Activated B cell treated with CpG ODN at 0.5 μM for 24 hours (primary cell): ENCODE data around the gene ARRB1. TPM values are rescaled to one million over a fixed set of nuclear protein-coding genes. Genes with fewer than 3 reads are reported as not detected.

ENCODE experiments used
- ATAC-seq: fragments of 200-7000 bp; cut with Tn5 transposase; one replicate; pipeline ENCODE4 v1.10.0; 2021; ENCODE audit warnings: low read depth, mild to moderate bottlenecking, moderate library complexity
- CTCF ChIA-PET: fragments of 350-600 bp; sonication (Branson Sonifier 250); formaldehyde crosslinking; loops from one replicate; lab custom pipeline; 2021; ENCODE audit warnings: antibody characterized with exemption; lab: Charles Lee
- POLR2A ChIA-PET: fragments of 350-600 bp; sonication (Branson Sonifier 250); formaldehyde crosslinking; loops from one replicate; lab custom pipeline; 2021; ENCODE audit warnings: antibody characterized with exemption; lab: Charles Lee
- DNase-seq: peaks from one replicate; pipeline ENCODE4 v3.0.0; 2022
- H3K27ac Mint-ChIP-seq: one replicate; pipeline ENCODE4 v1.8.0; 2020; ENCODE audit warnings: mixed read lengths
- H3K27me3 Mint-ChIP-seq: one replicate; pipeline ENCODE4 v1.8.0; 2021; ENCODE audit warnings: mixed read lengths
- H3K36me3 Mint-ChIP-seq: one replicate; pipeline ENCODE4 v1.8.0; 2021; ENCODE audit warnings: low read depth, mixed read lengths
- H3K4me1 Mint-ChIP-seq: one replicate; pipeline ENCODE4 v1.8.0; 2021; ENCODE audit warnings: mixed read lengths
- H3K4me3 Mint-ChIP-seq: one replicate; pipeline ENCODE4 v1.8.0; 2020; ENCODE audit warnings: mild to moderate bottlenecking, mixed read lengths
- H3K9me3 Mint-ChIP-seq: one replicate; pipeline ENCODE4 v1.8.0; 2020; ENCODE audit warnings: mixed read lengths
- CTCF ChIP-seq: fragments of 200-600 bp; IDR thresholded peaks from one replicate; pipeline ENCODE4 v1.8.0; 2022; ENCODE audit warnings: antibody characterized with exemption, mild to moderate bottlenecking
- intact Hi-C: fragments of 100-400 bp; cut with micrococcal nuclease; formaldehyde crosslinking; loops from one replicate; pipeline ENCODE4 v1.15.1; 2024
- total RNA-seq: library from RNA; stranded (reverse); gene quantifications from 2 replicates; pipeline ENCODE4 v1.2.3, GENCODE V29; 2022

The ARRB1 gene
- total RNA-seq, 1 donor from 2014 or later = 0.62 TPM

GRCh38 chr11:75344761-75345454, 6.6 kb downstream of the ARRB1 start:
- H3K27ac Mint-ChIP-seq = no peak overlapping the region
- no peak overlapping the region for H3K4me3 Mint-ChIP-seq
- ATAC-seq (no peak), DNase-seq (no peak)
- no peaks in the 10 kb centered on the region for H3K27me3 Mint-ChIP-seq
- TF ChIP-seq CTCF = no peak
- H3K4me1 Mint-ChIP-seq = peaks cover 26% of the 10 kb centered on the region
- H3K36me3 Mint-ChIP-seq = no peaks in the 10 kb centered on the region
- no peaks in the 10 kb centered on the region for H3K9me3 Mint-ChIP-seq
- ChIA-PET CTCF (no interaction called here), POLR2A (no interaction called here)
- intact Hi-C loops = no loop called here

GRCh38 chr11:75344186-75344585, 7.3 kb downstream of the ARRB1 start:
- POLR2A ChIA-PET = no interaction called here
- H3K4me1 Mint-ChIP-seq = peaks cover 34% of the 10 kb centered on the region
- intact Hi-C loops = no loop called here
- TF ChIP-seq CTCF = no peak
- H3K36me3 Mint-ChIP-seq = no peaks in the 10 kb centered on the region
- H3K4me3 Mint-ChIP-seq = no peak overlapping the region
- CTCF ChIA-PET = no interaction called here
- ATAC-seq (no peak), DNase-seq (no peak)
- no peak overlapping the region for H3K27ac Mint-ChIP-seq
- H3K9me3 Mint-ChIP-seq = no peaks in the 10 kb centered on the region
- no peaks in the 10 kb centered on the region for H3K27me3 Mint-ChIP-seq

- CTCF ChIA-PET = no interaction called here
- Mint-ChIP-seq H3K36me3 (no peaks in the 10 kb centered on the region), H3K27me3 (no peaks in the 10 kb centered on the region), H3K4me3 (no peak overlapping the region), H3K9me3 (no peaks in the 10 kb centered on the region), H3K4me1 (peaks cover 38% of the 10 kb centered on the region), H3K27ac (no peak overlapping the region)
- POLR2A ChIA-PET = no interaction called here
- TF ChIP-seq CTCF = no peak
- no peak for ATAC-seq
- DNase-seq = no peak
- intact Hi-C loops = no loop called here
These were observed 8.2 kb downstream of the ARRB1 start for GRCh38 chr11:75342966-75343870.

GRCh38 chr11:75342231-75342918, 9.1 kb downstream of the ARRB1 start:
- H3K27ac Mint-ChIP-seq = no peak overlapping the region
- no peak for TF ChIP-seq CTCF
- no peak overlapping the region for H3K4me3 Mint-ChIP-seq
- peaks cover 42% of the 10 kb centered on the region for H3K4me1 Mint-ChIP-seq
- ATAC-seq (no peak), DNase-seq (no peak)
- H3K27me3 Mint-ChIP-seq = no peaks in the 10 kb centered on the region
- CTCF ChIA-PET = no interaction called here
- POLR2A ChIA-PET = no interaction called here
- no peaks in the 10 kb centered on the region for H3K9me3 Mint-ChIP-seq
- intact Hi-C loops = no loop called here
- H3K36me3 Mint-ChIP-seq = no peaks in the 10 kb centered on the region

- H3K4me1 Mint-ChIP-seq = peaks cover 42% of the 10 kb centered on the region
- POLR2A ChIA-PET = no interaction called here
- CTCF ChIA-PET = no interaction called here
- ATAC-seq (no peak), DNase-seq (no peak)
- H3K27ac Mint-ChIP-seq = no peak overlapping the region
- H3K36me3 Mint-ChIP-seq = no peaks in the 10 kb centered on the region
- no peak for TF ChIP-seq CTCF
- intact Hi-C loops = no loop called here
- no peak overlapping the region for H3K4me3 Mint-ChIP-seq
- no peaks in the 10 kb centered on the region for H3K9me3 Mint-ChIP-seq
- no peaks in the 10 kb centered on the region for H3K27me3 Mint-ChIP-seq
These were observed 9.8 kb downstream of the ARRB1 start for GRCh38 chr11:75341612-75342011.
